A549 treated with AZD9567 at 1 μM for 4 hours (cell line): ENCODE results near the gene TBX21. TPM values are rescaled to one million over a fixed set of nuclear protein-coding genes. Genes with fewer than 3 reads are reported as not detected.

ENCODE experiments used
- total RNA-seq: library from RNA; stranded (reverse); fragments of 200-300 nt; extraction: Qiagen RNA extraction; gene quantifications from 5 replicates; pipeline ENCODE4 v1.2.3, GENCODE V29; 2022; ENCODE audit not compliant: insufficient read depth

The TBX21 gene, protein sequence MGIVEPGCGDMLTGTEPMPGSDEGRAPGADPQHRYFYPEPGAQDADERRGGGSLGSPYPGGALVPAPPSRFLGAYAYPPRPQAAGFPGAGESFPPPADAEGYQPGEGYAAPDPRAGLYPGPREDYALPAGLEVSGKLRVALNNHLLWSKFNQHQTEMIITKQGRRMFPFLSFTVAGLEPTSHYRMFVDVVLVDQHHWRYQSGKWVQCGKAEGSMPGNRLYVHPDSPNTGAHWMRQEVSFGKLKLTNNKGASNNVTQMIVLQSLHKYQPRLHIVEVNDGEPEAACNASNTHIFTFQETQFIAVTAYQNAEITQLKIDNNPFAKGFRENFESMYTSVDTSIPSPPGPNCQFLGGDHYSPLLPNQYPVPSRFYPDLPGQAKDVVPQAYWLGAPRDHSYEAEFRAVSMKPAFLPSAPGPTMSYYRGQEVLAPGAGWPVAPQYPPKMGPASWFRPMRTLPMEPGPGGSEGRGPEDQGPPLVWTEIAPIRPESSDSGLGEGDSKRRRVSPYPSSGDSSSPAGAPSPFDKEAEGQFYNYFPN
- total RNA-seq, result 0.14 to 0.35 TPM (median 0.19 TPM) in 4 of 5 replicates, not detected in the other

DNA sequence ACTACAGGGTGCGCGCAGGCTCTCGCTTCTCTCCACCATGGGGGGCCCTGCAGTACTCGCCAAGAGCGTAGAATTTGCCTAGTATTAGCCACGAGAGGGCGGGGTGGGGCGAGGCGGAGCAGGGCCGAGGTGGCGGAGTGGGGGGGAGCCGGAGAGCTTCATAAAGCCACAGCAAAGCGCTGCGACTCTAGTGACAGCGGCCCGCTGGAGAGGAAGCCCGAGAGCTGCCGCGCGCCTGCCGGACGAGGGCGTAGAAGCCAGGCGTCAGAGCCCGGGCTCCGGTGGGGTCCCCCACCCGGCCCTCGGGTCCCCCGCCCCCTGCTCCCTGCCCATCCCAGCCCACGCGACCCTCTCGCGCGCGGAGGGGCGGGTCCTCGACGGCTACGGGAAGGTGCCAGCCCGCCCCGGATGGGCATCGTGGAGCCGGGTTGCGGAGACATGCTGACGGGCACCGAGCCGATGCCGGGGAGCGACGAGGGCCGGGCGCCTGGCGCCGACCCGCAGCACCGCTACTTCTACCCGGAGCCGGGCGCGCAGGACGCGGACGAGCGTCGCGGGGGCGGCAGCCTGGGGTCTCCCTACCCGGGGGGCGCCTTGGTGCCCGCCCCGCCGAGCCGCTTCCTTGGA lies at the start of gene TBX21:
Gene TBX21, plus strand, starts transcription at position 190 of the 627 bp plus-strand sequence. Its CDS starts 219 bp downstream, at position 409.

GRCh38 chr17:47693731-47694580 lies 39.1 kb upstream of the TBX21 start, which contains the start of gene TBKBP1:
Gene TBKBP1, plus strand, starts transcription at chr17:47694161. Its CDS starts 1,952 bp downstream, at chr17:47696113.

Other genes starting within 250 kb of the TBX21 start
- gene NPEPPS, start 202.1 kb upstream of the TBX21 start, total RNA-seq, result 51.7 to 122 TPM (median 63.1 TPM) in 5 replicates
- gene KPNB1, start 83.3 kb upstream of the TBX21 start, total RNA-seq, result 265 to 368 TPM (median 293 TPM) in 5 replicates
- 0.93 to 4.6 TPM (median 4.0 TPM) in 5 replicates for gene TBKBP1, start 39.1 kb upstream of the TBX21 start, total RNA-seq
- 9.7 to 18.4 TPM (median 15.1 TPM) in 5 replicates for gene OSBPL7, start 88.6 kb downstream of the TBX21 start, total RNA-seq
- 94.1 to 145 TPM (median 94.9 TPM) in 5 replicates for gene MRPL10, start 98.3 kb downstream of the TBX21 start, total RNA-seq
- gene LRRC46, start 98.4 kb downstream of the TBX21 start, total RNA-seq, result 2.3 to 6.0 TPM (median 3.0 TPM) in 5 replicates
- gene SCRN2, start 108.0 kb downstream of the TBX21 start, total RNA-seq, result 25.5 to 38.9 TPM (median 36.9 TPM) in 5 replicates
- 1.2 to 4.1 TPM (median 3.7 TPM) in 5 replicates for gene SP6, start 117.9 kb downstream of the TBX21 start, total RNA-seq
- gene SP2, start 163.0 kb downstream of the TBX21 start, total RNA-seq, result 14.3 to 18.4 TPM (median 16.3 TPM) in 5 replicates
- 19.8 to 23.6 TPM (median 21.4 TPM) in 5 replicates for gene PNPO, start 208.3 kb downstream of the TBX21 start, total RNA-seq
- gene PRR15L, start 224.6 kb downstream of the TBX21 start, total RNA-seq, result 1.00 to 1.3 TPM (median 1.2 TPM) in 4 of 5 replicates, not detected in the other
- gene CDK5RAP3, start 237.9 kb downstream of the TBX21 start, total RNA-seq, result 82.0 to 121 TPM (median 111 TPM) in 5 replicates